Measurements from ENCODE around the gene CDH11. TPM values are rescaled to one million over a fixed set of nuclear protein-coding genes. Genes with fewer than 3 reads are reported as not detected.

CDH11 gene
- total RNA-seq, 1 experiment from 2014 or later = not detected

DNA sequence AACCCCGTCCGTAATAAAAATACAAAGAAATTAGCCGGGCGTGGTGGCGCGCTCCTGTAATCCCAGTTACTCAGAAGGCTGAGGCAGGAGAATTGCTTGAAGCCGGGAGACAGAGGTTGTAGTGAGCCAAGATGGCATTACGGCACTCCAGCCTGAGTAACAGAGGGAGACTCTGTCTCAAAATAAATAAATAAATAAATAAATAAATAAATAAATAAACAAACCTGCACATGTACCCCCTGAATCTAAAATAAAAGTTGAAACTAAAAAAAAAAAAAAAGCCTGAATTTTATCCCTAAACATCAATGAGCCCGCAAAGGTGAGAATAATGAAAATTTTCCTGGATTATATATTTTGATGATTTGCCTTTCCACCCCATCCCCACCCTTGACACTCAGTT is 124.7 kb downstream of the CDH11 start:
- DNase-seq (ENCODE audit: low spot score) = no peak
- in situ Hi-C loops (cut with HindIII; ENCODE audit: low sequenced_read_pairs) = no loop called here

DNA sequence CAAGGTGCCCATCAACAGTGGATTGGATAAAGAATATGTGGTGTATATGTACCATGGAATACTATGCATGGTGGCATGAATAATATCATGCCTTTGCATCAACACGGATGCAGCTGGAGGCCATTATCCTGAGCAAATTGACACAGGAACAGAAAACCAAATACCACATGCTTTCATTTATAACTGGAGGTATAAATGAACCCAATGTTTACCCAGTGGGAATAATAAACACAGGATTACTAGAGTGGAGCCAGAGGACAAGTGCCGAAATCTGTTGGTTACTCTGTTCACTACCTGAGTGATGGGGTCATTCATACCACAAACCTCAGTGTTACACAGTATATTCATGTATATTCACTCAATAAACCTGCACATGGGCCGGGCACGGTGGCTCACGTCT is 125.2 kb downstream of the CDH11 start:
- in situ Hi-C loops (cut with HindIII; ENCODE audit: low sequenced_read_pairs) = no loop called here

GRCh38 chr16:64993464-64993863 is 128.4 kb downstream of the CDH11 start:
- in situ Hi-C loops (cut with HindIII; ENCODE audit: low sequenced_read_pairs) = no loop called here
- no peak for DNase-seq (ENCODE audit: low spot score)

More for the DNA sequence above, 125.2 kb downstream of the CDH11 start:
- DNase-seq (ENCODE audit: low spot score) = no peak

DNA sequence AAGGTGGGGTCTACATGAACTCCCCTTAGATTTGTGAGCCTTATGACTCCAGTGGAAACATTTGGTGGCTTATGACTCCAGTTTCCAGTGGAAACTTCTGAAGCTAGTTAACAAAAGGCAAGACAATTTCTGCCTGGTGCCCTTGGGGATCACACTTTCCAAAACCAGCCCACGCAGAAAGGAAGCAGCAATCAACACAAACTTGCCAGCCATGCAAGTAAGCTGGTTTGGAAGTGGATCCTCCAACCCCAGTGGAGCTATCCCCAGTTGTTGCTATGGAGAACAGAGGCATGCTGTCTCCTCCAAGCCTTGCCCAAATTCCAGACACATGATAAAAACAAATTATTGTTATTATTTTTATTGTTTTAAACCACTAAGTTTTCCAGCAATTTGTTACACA is 130.9 kb downstream of the CDH11 start:
- in situ Hi-C loops (cut with HindIII; ENCODE audit: low sequenced_read_pairs) = no loop called here
- no peak for DNase-seq (ENCODE audit: low spot score)

- in situ Hi-C loops (cut with HindIII; ENCODE audit: low sequenced_read_pairs) = no loop called here
- DNase-seq (ENCODE audit: low spot score) = no peak
These were observed 131.8 kb downstream of the CDH11 start for GRCh38 chr16:64990101-64990500.

DNA sequence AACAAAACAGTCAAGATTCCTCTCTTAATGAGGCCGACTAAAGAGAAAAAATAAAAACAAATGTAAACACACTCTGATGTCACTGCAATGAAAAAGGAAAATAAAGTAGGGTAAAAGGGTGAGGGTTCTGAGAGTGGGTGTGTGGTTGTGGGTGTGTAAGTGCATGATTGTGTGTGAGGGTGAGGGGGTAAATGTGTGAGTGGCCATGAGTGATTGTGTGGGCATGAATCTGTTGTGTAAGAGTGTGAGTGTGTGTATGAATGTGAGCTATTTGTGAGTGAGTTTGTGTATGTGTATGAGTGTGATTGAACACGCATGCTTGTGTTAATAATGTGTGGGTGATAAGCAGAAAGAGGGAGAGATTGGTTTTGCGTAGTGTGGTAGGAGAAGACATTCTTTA is 132.8 kb downstream of the CDH11 start:
- in situ Hi-C loops (cut with HindIII; ENCODE audit: low sequenced_read_pairs) = no loop called here

DNA sequence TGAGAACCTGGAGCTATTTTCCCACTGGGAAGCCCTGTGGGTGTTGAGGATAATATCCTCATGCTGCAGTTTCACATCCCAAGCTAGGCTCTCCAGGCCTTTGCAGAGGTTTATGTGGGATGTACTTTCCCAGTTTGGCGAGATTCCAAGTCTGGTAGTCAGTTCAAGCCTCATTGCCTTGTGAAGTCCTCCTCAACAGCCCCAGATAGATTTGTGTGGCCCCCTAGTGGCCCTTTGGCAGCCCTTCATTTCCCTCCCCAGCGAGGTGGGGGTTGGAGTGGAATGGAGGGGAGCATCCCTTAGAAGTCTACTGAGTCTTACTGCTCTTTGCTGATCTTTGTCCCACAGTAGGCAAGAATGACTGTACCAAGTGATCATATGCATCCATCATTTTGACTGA is 137.9 kb downstream of the CDH11 start:
- peak; percentile 24 for DNase-seq (ENCODE audit: low spot score)
- in situ Hi-C loops (cut with HindIII; ENCODE audit: low sequenced_read_pairs) = no loop called here

More for the DNA sequence above, 132.8 kb downstream of the CDH11 start:
- DNase-seq (ENCODE audit: low spot score) = no peak

DNA sequence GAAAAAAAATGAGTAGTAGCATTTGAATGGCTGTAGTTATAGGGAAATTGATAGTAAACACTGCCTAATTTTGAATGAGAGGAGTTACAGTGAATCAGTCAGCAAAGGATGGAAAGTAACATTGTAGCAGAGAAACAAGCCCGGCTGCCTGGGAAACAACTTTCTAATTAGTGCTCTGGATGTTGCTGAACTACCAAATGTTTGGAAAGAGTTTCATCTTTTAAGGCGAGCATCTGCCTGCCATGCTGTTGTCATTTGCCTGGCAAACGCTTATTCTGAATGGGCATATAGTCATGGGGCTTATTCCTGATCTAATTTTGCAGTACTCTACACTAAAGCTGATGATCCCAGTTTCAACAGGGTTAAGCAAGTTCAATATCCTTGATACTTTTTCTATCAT is 138.6 kb downstream of the CDH11 start:
- DNase-seq (ENCODE audit: low spot score) = no peak
- in situ Hi-C loops (cut with HindIII; ENCODE audit: low sequenced_read_pairs) = no loop called here

DNA sequence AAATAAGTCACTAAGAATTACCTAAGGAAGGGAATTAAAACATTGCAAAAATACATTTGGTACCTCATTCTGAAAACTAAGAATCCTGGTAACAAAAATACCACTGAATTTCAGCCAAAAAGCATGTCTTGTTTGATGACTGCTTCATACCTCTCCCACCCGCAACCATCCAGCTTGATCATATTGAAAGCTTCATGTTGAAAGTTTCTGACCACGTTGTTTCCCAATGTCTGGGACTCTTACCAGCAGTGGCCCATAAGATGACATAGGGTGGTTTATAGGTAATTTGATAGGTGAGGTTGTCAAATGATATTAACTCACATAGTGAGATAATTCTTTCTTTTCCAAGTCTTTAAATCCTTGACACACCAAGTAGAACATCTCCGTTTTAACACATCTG is 139.3 kb downstream of the CDH11 start:
- in situ Hi-C loops (cut with HindIII; ENCODE audit: low sequenced_read_pairs) = no loop called here
- no peak for DNase-seq (ENCODE audit: low spot score)

DNA sequence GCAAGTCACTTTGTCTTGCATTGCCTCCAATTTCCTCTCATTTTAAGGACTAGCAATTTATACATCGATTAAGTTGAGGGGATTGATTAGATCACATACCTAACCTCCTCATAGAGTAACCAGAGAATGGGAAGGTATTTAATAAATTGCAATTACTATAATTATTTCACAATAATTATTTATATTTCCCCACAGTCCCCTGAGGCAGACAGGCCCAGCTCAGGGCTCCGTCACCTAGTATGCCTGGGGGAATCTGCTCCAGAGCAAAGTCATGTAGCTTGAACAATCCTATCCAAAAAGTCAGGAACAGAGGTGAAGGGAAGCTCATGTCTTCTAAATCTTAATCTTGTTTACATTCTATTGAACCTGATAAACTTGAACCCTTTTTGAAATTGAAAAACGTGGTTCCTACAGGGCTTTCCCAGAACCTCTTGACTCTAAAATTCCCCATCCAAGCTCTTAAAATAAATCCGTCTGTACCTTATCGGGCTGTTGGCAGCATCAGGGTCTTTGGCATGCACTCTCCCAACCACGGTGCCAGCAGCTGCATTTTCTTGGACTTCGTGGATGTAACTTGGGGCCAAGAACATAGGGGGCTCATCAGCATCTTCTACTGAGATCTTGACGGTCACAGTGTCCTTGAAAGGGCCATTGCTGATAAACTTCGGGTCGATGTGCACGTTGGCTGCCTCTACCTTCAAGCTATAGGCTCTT is 140.1 kb downstream of the CDH11 start:
- in situ Hi-C loops (cut with HindIII; ENCODE audit: low sequenced_read_pairs) = no loop called here
- DNase-seq (ENCODE audit: low spot score) = no peak

- no peak for DNase-seq (ENCODE audit: low spot score)
- in situ Hi-C loops (cut with HindIII; ENCODE audit: low sequenced_read_pairs) = no loop called here
These were observed 144.5 kb downstream of the CDH11 start for GRCh38 chr16:64977206-64977920.

- no peak for DNase-seq (ENCODE audit: low spot score)
- in situ Hi-C loops (cut with HindIII; ENCODE audit: low sequenced_read_pairs) = no loop called here
These were observed 146.0 kb downstream of the CDH11 start for GRCh38 chr16:64975821-64976220.

DNA sequence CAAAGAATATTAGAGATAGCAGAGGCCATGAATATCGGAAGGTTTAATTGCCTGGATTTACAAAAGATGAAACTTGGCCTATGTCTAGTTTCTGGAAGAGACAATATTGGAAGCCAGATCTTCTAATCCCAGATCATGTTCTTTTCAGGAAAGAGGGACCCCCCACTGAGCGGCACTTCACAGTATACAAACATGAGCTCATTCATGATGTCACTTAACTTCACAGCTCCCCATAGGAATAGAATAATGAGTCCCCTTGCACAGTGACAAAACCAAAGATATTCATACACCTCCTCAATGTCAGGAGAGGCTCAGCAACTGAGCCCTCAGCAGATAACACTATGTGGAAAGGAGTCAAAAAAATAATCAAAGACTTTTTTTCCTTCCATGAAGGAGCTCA is 147.5 kb downstream of the CDH11 start:
- no peak for DNase-seq (ENCODE audit: low spot score)
- in situ Hi-C loops (cut with HindIII; ENCODE audit: low sequenced_read_pairs) = no loop called here

DNA sequence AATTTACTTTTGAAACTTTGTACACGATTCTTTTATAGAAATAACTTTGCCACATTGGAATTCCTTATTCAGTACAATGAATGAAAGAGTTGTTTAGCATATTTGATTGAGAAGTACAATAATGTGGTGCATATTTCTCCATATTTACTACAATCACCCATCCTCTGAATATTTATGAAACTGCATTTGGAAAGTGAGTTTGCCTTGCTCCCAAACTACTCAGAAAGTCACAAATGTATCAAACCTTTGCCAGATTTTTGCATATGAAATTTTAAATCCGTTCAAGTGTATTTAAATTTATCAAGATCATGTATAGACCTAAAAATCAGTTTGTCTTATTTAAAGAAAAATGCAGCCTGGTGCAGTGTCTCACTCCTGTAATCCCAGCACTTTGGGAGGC is 148.7 kb downstream of the CDH11 start:
- no peak for DNase-seq (ENCODE audit: low spot score)
- in situ Hi-C loops (cut with HindIII; ENCODE audit: low sequenced_read_pairs) = no loop called here

DNA sequence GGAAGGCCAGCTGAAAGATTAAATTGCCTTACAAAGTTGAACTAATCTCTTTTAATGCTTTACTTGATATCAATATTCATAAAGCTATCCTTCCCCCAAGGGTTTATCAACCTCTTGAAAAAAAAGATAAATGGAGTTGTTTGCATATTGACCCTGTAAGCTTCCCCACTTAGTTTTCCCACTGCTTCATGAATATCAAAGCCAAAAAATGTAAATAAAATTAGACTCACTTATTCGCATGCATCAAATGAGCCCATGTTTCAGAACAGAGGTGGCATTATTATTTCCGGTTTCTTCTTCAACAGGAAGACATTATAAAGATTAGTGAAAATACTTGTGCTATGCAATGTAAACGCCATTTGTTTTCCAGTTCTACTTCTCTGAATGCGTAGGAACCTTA is 150.7 kb downstream of the CDH11 start:
- in situ Hi-C loops (cut with HindIII; ENCODE audit: low sequenced_read_pairs) = no loop called here

GRCh38 chr16:64969221-64969620 is 152.6 kb downstream of the CDH11 start:
- no peak for DNase-seq (ENCODE audit: low spot score)
- in situ Hi-C loops (cut with HindIII; ENCODE audit: low sequenced_read_pairs) = no loop called here

More for the DNA sequence above, 150.7 kb downstream of the CDH11 start:
- no peak for DNase-seq (ENCODE audit: low spot score)

GRCh38 chr16:64968539-64968938 is 153.3 kb downstream of the CDH11 start:
- DNase-seq (ENCODE audit: low spot score) = no peak

GRCh38 chr16:64964126-64964540 is 157.7 kb downstream of the CDH11 start:
- in situ Hi-C loops (cut with HindIII; ENCODE audit: low sequenced_read_pairs) = no loop called here
- no peak for DNase-seq (ENCODE audit: low spot score)

More at GRCh38 chr16:64968539-64968938, 153.3 kb downstream of the CDH11 start:
- in situ Hi-C loops (cut with HindIII; ENCODE audit: low sequenced_read_pairs) = no loop called here

DNA sequence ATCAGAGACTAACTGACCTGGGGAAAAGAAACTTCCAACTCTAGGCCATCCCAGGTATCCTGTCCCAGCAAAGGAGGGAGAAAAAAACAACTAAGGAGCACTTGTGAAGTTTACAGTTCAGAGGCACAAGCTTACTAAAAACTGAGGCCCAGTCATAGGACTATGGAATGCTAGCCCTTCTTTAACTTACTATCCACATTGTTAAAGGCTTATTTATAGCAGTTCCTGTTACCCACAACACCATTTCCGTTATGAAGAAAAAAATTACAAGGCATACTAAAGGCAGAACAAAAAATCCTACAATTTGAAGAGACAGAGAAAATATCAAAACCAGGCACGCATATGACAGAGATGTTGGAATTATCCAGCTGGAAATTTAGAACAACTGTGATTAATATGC is 159.1 kb downstream of the CDH11 start:
- in situ Hi-C loops (cut with HindIII; ENCODE audit: low sequenced_read_pairs) = no loop called here

GRCh38 chr16:64957246-64957645 is 164.6 kb downstream of the CDH11 start:
- in situ Hi-C loops (cut with HindIII; ENCODE audit: low sequenced_read_pairs) = no loop called here
- no peak for DNase-seq (ENCODE audit: low spot score)

More for the DNA sequence above, 159.1 kb downstream of the CDH11 start:
- no peak for DNase-seq (ENCODE audit: low spot score)

DNA sequence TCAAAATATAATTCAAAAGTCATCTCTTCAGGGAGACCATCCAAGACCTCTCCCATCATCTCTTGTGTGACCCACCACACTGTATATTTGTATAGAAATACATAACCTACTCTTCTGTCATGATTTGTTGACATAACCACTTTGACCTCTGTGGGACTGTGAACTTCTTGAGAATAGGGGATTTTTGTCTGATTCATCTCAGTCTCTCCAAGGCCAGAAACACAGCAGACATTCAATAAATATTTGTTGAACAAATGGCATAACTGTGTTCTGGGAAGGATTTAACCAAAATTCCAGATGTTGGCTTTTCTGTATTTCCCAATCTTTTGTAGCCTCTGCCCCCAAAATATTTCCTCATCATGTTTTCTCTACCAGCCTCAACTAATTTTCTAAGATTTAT is 169.7 kb downstream of the CDH11 start:
- in situ Hi-C loops (cut with HindIII; ENCODE audit: low sequenced_read_pairs) = no loop called here
- DNase-seq (ENCODE audit: low spot score) = no peak
